ENCODE results near the gene DENR. TPM values are rescaled to one million over a fixed set of nuclear protein-coding genes. Genes with fewer than 3 reads are reported as not detected.

The DENR gene
- total RNA-seq, 1 donor from 2014 or later, result 46.3 TPM

GRCh38 chr12:122820138-122820537 is 67.5 kb downstream of the DENR start:
- H3K36me3 Mint-ChIP-seq (ENCODE audit: low read depth), result no peaks in the 10 kb centered on the region
- no peak overlapping the region for H3K4me3 Mint-ChIP-seq (ENCODE audit: unreplicated experiment)
- no peaks in the 10 kb centered on the region for H3K4me1 Mint-ChIP-seq (ENCODE audit: low read depth)
- DNase-seq (ENCODE audit: low spot score), result no peak
- TF ChIP-seq, protein P1, sequence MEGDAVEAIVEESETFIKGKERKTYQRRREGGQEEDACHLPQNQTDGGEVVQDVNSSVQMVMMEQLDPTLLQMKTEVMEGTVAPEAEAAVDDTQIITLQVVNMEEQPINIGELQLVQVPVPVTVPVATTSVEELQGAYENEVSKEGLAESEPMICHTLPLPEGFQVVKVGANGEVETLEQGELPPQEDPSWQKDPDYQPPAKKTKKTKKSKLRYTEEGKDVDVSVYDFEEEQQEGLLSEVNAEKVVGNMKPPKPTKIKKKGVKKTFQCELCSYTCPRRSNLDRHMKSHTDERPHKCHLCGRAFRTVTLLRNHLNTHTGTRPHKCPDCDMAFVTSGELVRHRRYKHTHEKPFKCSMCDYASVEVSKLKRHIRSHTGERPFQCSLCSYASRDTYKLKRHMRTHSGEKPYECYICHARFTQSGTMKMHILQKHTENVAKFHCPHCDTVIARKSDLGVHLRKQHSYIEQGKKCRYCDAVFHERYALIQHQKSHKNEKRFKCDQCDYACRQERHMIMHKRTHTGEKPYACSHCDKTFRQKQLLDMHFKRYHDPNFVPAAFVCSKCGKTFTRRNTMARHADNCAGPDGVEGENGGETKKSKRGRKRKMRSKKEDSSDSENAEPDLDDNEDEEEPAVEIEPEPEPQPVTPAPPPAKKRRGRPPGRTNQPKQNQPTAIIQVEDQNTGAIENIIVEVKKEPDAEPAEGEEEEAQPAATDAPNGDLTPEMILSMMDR (IDR thresholded peaks at IDR 0.05), result no peak
- H3K27me3 Mint-ChIP-seq (ENCODE audit: low read depth), result no peaks in the 10 kb centered on the region
- no peak overlapping the region for H3K27ac Mint-ChIP-seq (ENCODE audit: unreplicated experiment)
- H3K9me3 Mint-ChIP-seq (ENCODE audit: low read depth), result no peaks in the 10 kb centered on the region

Other genes starting within 250 kb of the DENR start
- 50.7 to 61.5 TPM (median 51.0 TPM) in 3 replicates for gene RSRC2, start 225.9 kb upstream of the DENR start, total RNA-seq
- gene KNTC1, start 225.6 kb upstream of the DENR start, total RNA-seq, result 9.2 to 22.6 TPM (median 11.8 TPM) in 3 replicates
- gene HCAR2, start 49.5 kb upstream of the DENR start, total RNA-seq, result not detected in 3 replicates
- gene HCAR3, start 36.0 kb upstream of the DENR start, total RNA-seq, result not detected in 3 replicates
- not detected in 3 replicates for gene HCAR1, start 22.0 kb upstream of the DENR start, total RNA-seq
- 0.30 to 0.63 TPM (median 0.62 TPM) in 3 replicates for gene CCDC62, start 21.7 kb downstream of the DENR start, total RNA-seq
- 13.8 to 14.1 TPM (median 13.8 TPM) in 3 replicates for gene HIP1R, start 82.6 kb downstream of the DENR start, total RNA-seq
- gene VPS37B, start 143.3 kb downstream of the DENR start, total RNA-seq, result 17.4 to 25.3 TPM (median 24.4 TPM) in 3 replicates
- gene ABCB9, start 213.6 kb downstream of the DENR start, total RNA-seq, result 12.9 to 21.6 TPM (median 14.2 TPM) in 3 replicates
- gene OGFOD2, start 222.4 kb downstream of the DENR start, total RNA-seq, result 12.0 to 13.7 TPM (median 13.5 TPM) in 3 replicates
- 145 to 165 TPM (median 146 TPM) in 3 replicates for gene ARL6IP4, start 227.9 kb downstream of the DENR start, total RNA-seq

Data from chondrocyte (in vitro differentiated cells).